Esophagus muscularis mucosa (tissue), 4 donors: Measurements from ENCODE around the gene DIAPH3. TPM values are rescaled to one million over a fixed set of nuclear protein-coding genes. Genes with fewer than 3 reads are reported as not detected.

Source experiments
- DNase-seq: peaks from one replicate; pipeline ENCODE4 v3.0.0-alpha.2; 2017; ENCODE audit errors: extremely low spot score
- H3K27ac ChIP-seq, 4 donors: fragments of 200-600 bp; sonication (generic); replicated peaks in 1 of 4; 1 replicate in 3 of 4; 2 replicates in 1 of 4; pipeline ENCODE4 v1.5.1; 2016 to 2019; ENCODE audit warnings: mild to moderate bottlenecking in 1 of 4
- H3K27me3 ChIP-seq, 4 donors: fragments of 200-600 bp; sonication (generic); one replicate each; pipeline versions ENCODE4 v1.5.1 to v1.6.0; 2016 to 2019
- H3K36me3 ChIP-seq, 4 donors: fragments of 200-600 bp; sonication (generic); one replicate each; pipeline ENCODE4 v1.5.1; 2016 to 2019
- H3K4me1 ChIP-seq, 4 donors: fragments of 200-600 bp; sonication (generic); one replicate each; pipeline ENCODE4 v1.5.1; 2016 to 2019
- H3K4me3 ChIP-seq, 4 donors: fragments of 200-600 bp; sonication (generic); 1 replicate in 2 of 4; 2 replicates in 2 of 4; pipeline ENCODE4 v1.5.1; 2016 to 2019; ENCODE audit warnings: mild to moderate bottlenecking in 4 of 4, moderate library complexity in 1 of 4
- H3K9me3 ChIP-seq, 4 donors: fragments of 200-600 bp; sonication (generic); 1 replicate in 3 of 4; 2 replicates in 1 of 4; pipeline ENCODE4 v1.5.1; 2016 to 2019
- CTCF ChIP-seq, 3 experiments: fragments of 200-600 bp in 2 of 3; fragments of 450-650 bp in 1 of 3; sonication (generic) in 2 of 3; IDR thresholded peaks; one replicate each; pipeline ENCODE4 v1.5.1; 2017 to 2019; ENCODE audit warnings: antibody characterized with exemption in 3 of 3, mild to moderate bottlenecking in 2 of 3, moderate library complexity in 1 of 3
- EP300 ChIP-seq: sonication (generic); formaldehyde crosslinking; IDR thresholded peaks from one replicate; pipeline ENCODE4 v1.6.1; 2017; ENCODE audit warnings: antibody characterized with exemption
- POLR2A ChIP-seq: fragments of 450-650 bp; IDR thresholded peaks from one replicate; pipeline ENCODE4 v1.6.1; 2017; ENCODE audit warnings: antibody characterized with exemption, moderate library complexity, mild to moderate bottlenecking, low read depth
- POLR2AphosphoS5 ChIP-seq, 2 donors: sonication (generic); formaldehyde crosslinking; IDR thresholded peaks; one replicate each; pipeline ENCODE4 v1.6.1; 2017; ENCODE audit warnings: antibody characterized with exemption in 2 of 2
- WGBS: methylation state at CpG from one replicate; pipeline ENCODE4 v1.1.5; 2018; 5-methylcytosine and 5-hydroxymethylcytosine counted together
- intact Hi-C: fragments of 100-400 bp; cut with DNase I; formaldehyde crosslinking; loops from one replicate; pipeline ENCODE4 v1.15.1; 2023
- total RNA-seq, 4 donors: library from RNA; depleted of rRNA; stranded (reverse); fragments of >200 nt; gene quantifications; one replicate each; pipeline versions ENCODE4 v1.1.0 to v1.2.1, GENCODE V29; 2016

DIAPH3 gene
- total RNA-seq, 4 donors from 2014 or later, result under 0.01 to 1.0 (median 0.41) TPM

- no peak overlapping the region for H3K27ac ChIP-seq
- DNase-seq, result no peak
- no peak overlapping the region for H3K4me3 ChIP-seq
- intact Hi-C loops, result no loop called here
- H3K4me1 ChIP-seq, result no peaks in the 10 kb centered on the region
- H3K27me3 ChIP-seq, result no peaks in the 10 kb centered on the region
- no peaks in the 10 kb centered on the region for H3K36me3 ChIP-seq
- WGBS, result 82% methylated on average over 7 of the region's 7 CpGs
- H3K9me3 ChIP-seq, result no peaks in the 10 kb centered on the region
- no peak for TF ChIP-seq POLR2AphosphoS5 (IDR thresholded peaks at IDR 0.05)
- no peak for TF ChIP-seq POLR2A
- no peak for TF ChIP-seq EP300
Observed at GRCh38 chr13:59982631-59983382, 180.9 kb downstream of the DIAPH3 start.

- Histone ChIP-seq H3K27me3 (no peaks in the 10 kb centered on the region), H3K36me3 (no peaks in the 10 kb centered on the region), H3K9me3 (no peaks in the 10 kb centered on the region), H3K4me1 (no peaks in the 10 kb centered on the region), H3K27ac (no peak overlapping the region), H3K4me3 (no peak overlapping the region)
- WGBS, result 87% methylated on average over 2 of the region's 2 CpGs
- intact Hi-C loops, result no loop called here
- no peak for DNase-seq
- TF ChIP-seq POLR2A, result no peak
- no peak for TF ChIP-seq POLR2AphosphoS5 (IDR thresholded peaks at IDR 0.05)
- TF ChIP-seq EP300, result no peak
Observed at GRCh38 chr13:59979589-59979988, 184.1 kb downstream of the DIAPH3 start.

GRCh38 chr13:59978862-59979261 is 184.9 kb downstream of the DIAPH3 start:
- no peaks in the 10 kb centered on the region for H3K9me3 ChIP-seq
- no peak overlapping the region for H3K4me3 ChIP-seq
- intact Hi-C loops, result no loop called here
- DNase-seq, result no peak
- H3K27me3 ChIP-seq, result no peaks in the 10 kb centered on the region
- H3K36me3 ChIP-seq, result no peaks in the 10 kb centered on the region
- no peaks in the 10 kb centered on the region for H3K4me1 ChIP-seq
- no peak overlapping the region for H3K27ac ChIP-seq
- no peak for TF ChIP-seq POLR2AphosphoS5 (IDR thresholded peaks at IDR 0.05)
- no peak for TF ChIP-seq EP300
- TF ChIP-seq POLR2A, result no peak
- TF ChIP-seq CTCF (IDR thresholded peaks at IDR 0.05), result no peak

- DNase-seq, result no peak
- no peak overlapping the region for H3K4me3 ChIP-seq
- no peaks in the 10 kb centered on the region for H3K27me3 ChIP-seq
- TF ChIP-seq POLR2AphosphoS5 (IDR thresholded peaks at IDR 0.05) (no peak), POLR2A (no peak), EP300 (no peak), CTCF (IDR thresholded peaks at IDR 0.05) (no peak)
- no peaks in the 10 kb centered on the region for H3K36me3 ChIP-seq
- 93% methylated on average over 3 of the region's 3 CpGs for WGBS
- no peaks in the 10 kb centered on the region for H3K9me3 ChIP-seq
- H3K4me1 ChIP-seq, result no peaks in the 10 kb centered on the region
- H3K27ac ChIP-seq, result no peak overlapping the region
- intact Hi-C loops, result no loop called here
Observed at GRCh38 chr13:59976856-59977255, 186.9 kb downstream of the DIAPH3 start.

GRCh38 chr13:59975807-59976435 is 187.8 kb downstream of the DIAPH3 start:
- intact Hi-C loops, result no loop called here
- no peaks in the 10 kb centered on the region for H3K27me3 ChIP-seq
- TF ChIP-seq CTCF (IDR thresholded peaks at IDR 0.05) (no peak), POLR2A (no peak), EP300 (no peak), POLR2AphosphoS5 (IDR thresholded peaks at IDR 0.05) (no peak)
- WGBS, result 97% methylated on average over 6 of the region's 6 CpGs
- no peaks in the 10 kb centered on the region for H3K4me1 ChIP-seq
- H3K27ac ChIP-seq, result no peak overlapping the region
- no peaks in the 10 kb centered on the region for H3K36me3 ChIP-seq
- no peak for DNase-seq
- no peaks in the 10 kb centered on the region for H3K9me3 ChIP-seq
- H3K4me3 ChIP-seq, result no peak overlapping the region

GRCh38 chr13:59970847-59971246 is 192.9 kb downstream of the DIAPH3 start:
- WGBS, result 88% methylated on average over 3 of the region's 3 CpGs
- intact Hi-C loops, result no loop called here
- H3K4me3 ChIP-seq, result no peak overlapping the region
- TF ChIP-seq POLR2A (no peak), EP300 (no peak)
- no peaks in the 10 kb centered on the region for H3K36me3 ChIP-seq
- no peaks in the 10 kb centered on the region for H3K27me3 ChIP-seq
- H3K27ac ChIP-seq, result no peak overlapping the region
- DNase-seq, result no peak
- no peaks in the 10 kb centered on the region for H3K4me1 ChIP-seq
- H3K9me3 ChIP-seq, result no peaks in the 10 kb centered on the region
